ENCODE measurements around the gene SCAP. TPM values are rescaled to one million over a fixed set of nuclear protein-coding genes. Genes with fewer than 3 reads are reported as not detected.
"Not testable (repeated sequence)": the region's sequence is repeated elsewhere in the genome, so short reads cannot be mapped to it uniquely, and the experiment has no call there.

SCAP gene
- total RNA-seq, 1 experiment from 2014 or later, result 51.0 TPM

GRCh38 chr3:47491777-47492176 lies 16.0 kb upstream of the SCAP start:
- no peaks in the 10 kb centered on the region for H3K9me3 ChIP-seq
- H3K36me3 ChIP-seq, result no peaks in the 10 kb centered on the region; the same call in 1 of the 2 replicates
- no peak overlapping the region for H3K4me3 ChIP-seq
- DNase-seq, result no peak
- H3K27me3 ChIP-seq, result no peaks in the 10 kb centered on the region

- no peaks in the 10 kb centered on the region; the same call in 1 of the 2 replicates for H3K36me3 ChIP-seq
- H3K4me3 ChIP-seq, result no peak overlapping the region
- H3K27me3 ChIP-seq, result no peaks in the 10 kb centered on the region
- no peak for DNase-seq
- no peaks in the 10 kb centered on the region for H3K9me3 ChIP-seq
These were observed 15.4 kb upstream of the SCAP start for GRCh38 chr3:47491186-47491585.

DNA sequence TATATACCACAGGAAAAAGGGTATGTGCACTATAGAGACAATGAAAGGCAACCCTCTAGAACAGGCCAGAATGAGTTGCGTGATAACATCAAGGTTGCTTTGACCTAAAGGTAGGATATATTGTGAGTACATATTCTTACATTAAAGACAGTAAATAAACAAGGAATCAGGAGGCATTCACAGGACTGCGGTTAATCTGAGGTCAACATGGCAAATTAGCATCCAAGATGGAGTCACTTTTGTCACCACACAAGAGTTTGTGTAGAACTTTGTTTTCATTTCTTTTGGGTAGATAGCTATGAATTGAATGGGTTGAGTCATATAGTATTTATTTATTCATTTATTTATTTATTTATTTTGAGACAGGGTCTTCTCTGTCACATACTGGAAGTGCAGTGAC lies 11.5 kb upstream of the SCAP start:
- DNase-seq, result no peak
- Histone ChIP-seq H3K9me3 (no peaks in the 10 kb centered on the region), H3K36me3 (no peaks in the 10 kb centered on the region), H3K4me3 (no peak overlapping the region), H3K27me3 (no peaks in the 10 kb centered on the region)

DNA sequence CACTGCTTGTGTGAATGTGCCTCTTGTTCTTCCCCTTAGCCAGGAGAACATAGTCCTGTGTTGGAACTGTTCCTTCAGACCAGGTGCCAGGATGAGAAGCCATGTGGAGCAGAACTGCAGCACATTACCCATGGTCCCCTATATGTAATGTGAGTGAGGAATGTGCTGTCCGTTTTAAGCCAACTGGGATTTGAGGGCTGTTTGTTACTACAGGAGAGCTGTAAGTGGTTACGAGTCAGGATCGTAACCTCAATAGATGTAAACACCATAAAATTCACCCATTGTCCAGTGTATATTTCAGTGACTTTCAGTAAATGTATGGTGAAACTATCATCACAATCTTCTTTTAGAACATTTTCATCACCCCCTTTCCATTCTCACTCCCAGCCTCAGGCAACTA lies 10.1 kb upstream of the SCAP start:
- Histone ChIP-seq H3K9me3 (no peaks in the 10 kb centered on the region), H3K36me3 (no peaks in the 10 kb centered on the region), H3K27me3 (no peaks in the 10 kb centered on the region), H3K4me3 (no peak overlapping the region)
- peak; percentile 14 for DNase-seq

DNA sequence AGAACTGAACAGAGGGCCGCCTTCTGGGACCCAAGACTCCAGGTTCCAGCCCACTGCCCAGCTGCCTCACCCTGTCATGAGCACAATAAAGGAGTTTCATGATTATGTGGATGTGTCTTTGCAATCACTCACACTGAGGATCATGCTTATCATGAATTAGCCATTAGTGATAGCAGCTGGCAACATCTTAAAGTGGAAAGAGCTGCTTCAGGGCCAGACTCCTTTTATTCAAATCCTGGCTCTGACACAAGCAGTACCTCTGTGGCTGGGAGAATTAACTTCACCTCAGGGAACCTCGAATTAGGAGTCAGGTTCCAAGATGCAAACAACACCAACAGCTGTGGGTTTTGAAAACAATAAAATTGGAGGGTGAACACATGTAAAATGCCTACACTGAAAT lies 6.6 kb upstream of the SCAP start:
- H3K36me3 ChIP-seq, result no peaks in the 10 kb centered on the region
- no peak for DNase-seq
- no peaks in the 10 kb centered on the region for H3K9me3 ChIP-seq
- no peaks in the 10 kb centered on the region for H3K27me3 ChIP-seq
- no peak overlapping the region for H3K4me3 ChIP-seq

GRCh38 chr3:47481763-47482162 lies 6.0 kb upstream of the SCAP start:
- not testable (repeated sequence) for DNase-seq, H3K4me3 ChIP-seq, H3K36me3 ChIP-seq, H3K27me3 ChIP-seq, H3K9me3 ChIP-seq

DNA sequence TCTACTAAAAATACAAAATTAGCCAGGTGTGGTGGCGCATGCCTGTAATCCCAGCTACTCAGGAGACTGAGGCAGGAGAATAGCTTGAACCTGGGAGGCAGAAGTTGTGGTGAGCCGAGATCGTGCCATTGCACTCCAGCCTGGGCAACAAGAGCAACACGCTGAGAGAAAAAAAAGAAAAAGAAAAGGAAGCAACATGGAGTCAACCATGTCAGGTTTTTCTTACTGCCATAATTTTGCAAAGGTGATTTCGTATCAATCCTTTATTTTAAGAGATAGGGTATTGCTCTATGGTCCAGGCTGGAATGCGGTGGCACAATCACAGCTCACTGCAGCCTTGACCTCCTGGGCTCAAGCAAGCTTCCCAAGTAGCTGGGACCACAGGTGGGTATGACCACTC lies 4.5 kb upstream of the SCAP start:
- not testable (repeated sequence) for H3K9me3 ChIP-seq, H3K27me3 ChIP-seq, DNase-seq, H3K4me3 ChIP-seq, H3K36me3 ChIP-seq

DNA sequence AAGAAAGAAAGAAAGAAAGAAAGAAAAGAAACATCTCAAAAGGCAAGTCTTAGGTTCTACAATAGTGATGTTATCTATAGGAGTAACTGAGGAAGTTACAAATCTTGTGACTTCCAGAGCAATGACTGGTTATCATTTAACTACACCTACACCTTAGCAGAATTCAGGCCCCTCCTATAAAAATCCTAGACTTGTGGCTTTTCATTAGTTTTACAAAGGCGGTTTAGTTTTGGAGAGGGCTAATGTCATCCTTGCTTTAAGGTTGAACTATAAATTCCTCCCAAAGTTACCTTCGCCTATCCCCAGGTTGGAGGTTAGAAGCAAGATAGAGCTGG lies 4.1 kb upstream of the SCAP start:
- no peak overlapping the region for H3K4me3 ChIP-seq
- no peaks in the 10 kb centered on the region for H3K36me3 ChIP-seq
- no peaks in the 10 kb centered on the region for H3K9me3 ChIP-seq
- H3K27me3 ChIP-seq, result no peaks in the 10 kb centered on the region
- no peak for DNase-seq

DNA sequence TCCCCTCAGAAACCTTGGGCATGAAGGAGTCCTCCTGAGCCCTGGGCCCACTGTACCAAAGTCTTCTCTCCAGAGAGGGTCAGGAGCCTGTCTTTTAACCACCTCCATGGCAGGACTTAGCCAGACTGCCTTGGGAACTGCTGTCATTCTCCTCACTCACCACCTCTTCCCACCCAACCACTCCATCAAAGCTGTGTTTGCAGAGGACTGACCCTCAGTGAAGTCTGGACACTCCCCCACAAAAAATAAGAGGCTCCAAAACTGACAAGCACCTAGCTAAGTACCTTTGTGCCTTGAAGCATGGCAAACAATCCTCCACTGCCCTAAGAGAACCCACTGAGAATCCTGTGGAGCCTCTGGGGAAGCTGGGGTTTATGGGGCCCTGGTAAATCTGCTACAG lies 2.3 kb upstream of the SCAP start:
- Histone ChIP-seq H3K4me3 (no peak overlapping the region), H3K27me3 (no peaks in the 10 kb centered on the region), H3K36me3 (no peaks in the 10 kb centered on the region), H3K9me3 (no peaks in the 10 kb centered on the region)
- no peak for DNase-seq

DNA sequence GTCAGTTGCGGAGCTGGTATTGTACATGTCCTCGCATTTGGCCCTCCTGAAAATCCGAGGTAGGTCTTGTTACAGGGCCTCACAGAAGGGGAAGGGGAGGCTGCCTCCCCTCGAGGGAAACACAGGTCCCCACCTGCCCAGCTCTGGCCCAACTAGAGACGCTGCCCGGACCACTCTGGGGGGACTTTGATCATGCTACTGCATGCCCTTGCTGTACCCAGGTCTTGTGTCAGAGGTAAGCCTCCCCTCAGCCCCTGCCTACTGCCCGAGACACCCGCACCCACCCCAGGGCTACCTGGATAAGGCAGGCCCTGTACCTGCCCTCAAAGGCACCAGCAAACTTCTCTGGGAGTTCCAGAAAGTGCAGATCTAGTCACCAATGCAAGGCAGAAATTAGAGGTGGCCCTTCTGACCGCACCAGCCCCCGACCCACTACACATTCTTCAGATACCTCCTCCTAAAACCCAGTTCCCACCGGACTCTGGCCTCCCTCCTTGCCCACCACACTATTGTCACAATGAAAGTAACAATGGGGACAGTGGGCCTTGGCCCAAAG lies 981 bp upstream of the SCAP start:
- H3K4me3 ChIP-seq, result peak overlapping the region; percentile 79
- no peaks in the 10 kb centered on the region for H3K27me3 ChIP-seq
- no peak for DNase-seq
- H3K9me3 ChIP-seq, result no peaks in the 10 kb centered on the region
- no peaks in the 10 kb centered on the region for H3K36me3 ChIP-seq

DNA sequence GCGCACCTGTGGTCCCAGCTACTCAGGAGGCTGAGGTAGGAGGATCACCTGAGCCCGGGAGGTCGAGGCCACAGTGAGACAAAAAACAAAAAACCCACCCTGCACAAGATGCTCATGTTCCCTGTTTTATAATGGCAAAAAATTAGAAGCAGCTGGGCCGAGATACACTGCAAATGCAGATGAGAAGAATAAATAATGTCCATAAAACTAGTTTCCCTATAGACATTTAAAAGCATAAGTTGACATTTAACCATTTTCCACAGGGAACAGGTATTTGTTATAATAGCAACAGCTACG lies 537 bp upstream of the SCAP start:
- DNase-seq, result no peak
- no peaks in the 10 kb centered on the region for H3K27me3 ChIP-seq
- no peaks in the 10 kb centered on the region for H3K36me3 ChIP-seq
- no peaks in the 10 kb centered on the region for H3K9me3 ChIP-seq
- peak overlapping the region; percentile 79 for H3K4me3 ChIP-seq

- no peak for DNase-seq
- Histone ChIP-seq H3K4me3 (peak overlapping the region; percentile 79), H3K36me3 (no peaks in the 10 kb centered on the region), H3K27me3 (no peaks in the 10 kb centered on the region), H3K9me3 (no peaks in the 10 kb centered on the region)
These were observed 642 bp downstream of the SCAP start for GRCh38 chr3:47475029-47475569.

- Histone ChIP-seq H3K27me3 (no peaks in the 10 kb centered on the region), H3K9me3 (no peaks in the 10 kb centered on the region), H3K4me3 (no peak overlapping the region), H3K36me3 (no peaks in the 10 kb centered on the region; the same call in 1 of the 2 replicates)
- DNase-seq, result no peak
These were observed 2.4 kb downstream of the SCAP start for GRCh38 chr3:47473391-47473790.

- Histone ChIP-seq H3K27me3 (no peaks in the 10 kb centered on the region), H3K4me3 (no peak overlapping the region), H3K36me3 (peaks cover 3% of the 10 kb centered on the region), H3K9me3 (no peaks in the 10 kb centered on the region)
- DNase-seq, result no peak
These were observed 6.1 kb downstream of the SCAP start for GRCh38 chr3:47469616-47470015.

DNA sequence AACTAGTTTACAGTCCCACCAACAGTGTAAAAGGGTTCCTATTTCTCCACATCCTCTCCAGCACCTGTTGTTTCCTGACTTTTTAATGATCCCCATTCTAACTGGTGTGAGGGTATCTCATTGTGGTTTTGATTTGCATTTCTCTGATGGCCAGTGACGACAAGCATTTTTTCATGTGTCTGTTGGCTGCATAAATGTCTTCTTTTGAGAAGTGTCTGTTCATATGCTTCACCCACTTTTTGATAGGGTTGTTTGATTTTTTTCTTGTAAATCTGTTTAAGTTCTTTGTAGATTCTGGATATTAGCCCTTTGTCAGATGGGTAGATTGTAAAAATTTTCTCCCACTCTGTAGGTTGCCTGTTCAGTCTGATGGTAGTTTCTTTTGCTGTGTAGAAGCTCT lies 7.4 kb downstream of the SCAP start:
- not testable (repeated sequence) for H3K9me3 ChIP-seq, H3K27me3 ChIP-seq, H3K4me3 ChIP-seq, H3K36me3 ChIP-seq, DNase-seq

GRCh38 chr3:47464588-47464987 lies 11.2 kb downstream of the SCAP start:
- H3K27me3 ChIP-seq, result no peaks in the 10 kb centered on the region
- H3K4me3 ChIP-seq, result no peak overlapping the region
- peaks cover 3% of the 10 kb centered on the region for H3K36me3 ChIP-seq
- no peaks in the 10 kb centered on the region; the same call in 1 of the 2 replicates for H3K9me3 ChIP-seq
- no peak for DNase-seq

- not testable (repeated sequence) for H3K27me3 ChIP-seq, DNase-seq, H3K36me3 ChIP-seq, H3K4me3 ChIP-seq, H3K9me3 ChIP-seq
These were observed 16.1 kb downstream of the SCAP start for GRCh38 chr3:47459534-47460085.

DNA sequence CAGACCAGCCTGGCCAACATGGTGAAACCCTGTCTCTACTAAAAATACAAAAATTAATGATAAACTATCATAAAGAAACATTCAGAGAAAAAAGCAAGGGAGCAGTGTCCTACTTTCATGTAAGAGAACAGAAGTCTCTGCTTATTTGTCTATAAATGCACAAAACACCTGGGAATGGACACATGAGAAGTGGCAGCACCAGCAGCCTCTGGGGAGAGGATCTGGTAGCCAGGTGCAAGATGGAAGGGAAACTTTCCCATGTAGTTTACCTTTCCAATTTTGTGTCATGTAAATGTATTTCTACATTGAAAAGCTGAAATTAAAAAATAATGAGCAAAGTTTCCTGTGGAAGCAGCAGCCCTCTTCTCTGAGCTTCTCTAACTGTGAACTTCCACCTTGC lies 18.8 kb downstream of the SCAP start:
- no peaks in the 10 kb centered on the region; the same call in 1 of the 2 replicates for H3K36me3 ChIP-seq
- DNase-seq, result no peak

More for the DNA sequence above, 18.8 kb downstream of the SCAP start:
- Histone ChIP-seq H3K27me3 (no peaks in the 10 kb centered on the region), H3K9me3 (no peaks in the 10 kb centered on the region; the same call in 1 of the 2 replicates), H3K4me3 (no peak overlapping the region)
